PC-3 (cell line): ENCODE results near the gene TRABD2A. TPM values are rescaled to one million over a fixed set of nuclear protein-coding genes. Genes with fewer than 3 reads are reported as not detected.

Experiments used
- ATAC-seq: fragments of 200-7000 bp; cut with Tn5 transposase; 2 replicates; pipeline ENCODE4 v1.9.1; 2020; ENCODE audit warnings: mild to moderate bottlenecking, moderate library complexity
- BruUV-seq: library from RNA; stranded (reverse); fragments of 400-500 nt; replicated peaks from 2 replicates; lab custom pipeline; 2021; lab: Mats Ljungman, UMichigan
- CTCF ChIA-PET: fragments of 300-600 bp; sonication (Branson Sonifier 250); formaldehyde crosslinking; loops from one replicate; lab custom pipeline; 2022; ENCODE audit warnings: antibody characterized with exemption; lab: Charles Lee
- POLR2A ChIA-PET: fragments of 300-600 bp; sonication (Branson Sonifier 250); formaldehyde crosslinking; loops from one replicate; lab custom pipeline; 2022; ENCODE audit warnings: antibody characterized with exemption; ENCODE audit not compliant: unreplicated experiment; lab: Charles Lee
- DNase-seq: peaks from one replicate; pipeline ENCODE4 v3.0.0-alpha.2; 2015
- H2AFZ ChIP-seq: fragments of 300-600 bp; sonication (generic); 2 replicates; pipeline ENCODE4 v1.6.0; 2016; ENCODE audit warnings: antibody characterized with exemption, low read length
- H3F3A ChIP-seq: fragments of 300-600 bp; sonication (generic); one replicate; pipeline ENCODE4 v1.6.0; 2017; ENCODE audit warnings: antibody characterized with exemption, low read length, control low read depth, mild to moderate bottlenecking; ENCODE audit not compliant: unreplicated experiment
- H3K27ac ChIP-seq: fragments of 300-600 bp; sonication (generic); 2 replicates; pipeline ENCODE4 v1.5.1; 2016; ENCODE audit warnings: mild to moderate bottlenecking, low read length
- H3K27me3 ChIP-seq: fragments of 300-600 bp; sonication (generic); 2 replicates; pipeline ENCODE4 v1.6.1; 2016; ENCODE audit warnings: low read length, mixed read lengths
- H3K36me3 ChIP-seq: fragments of 300-600 bp; sonication (generic); 2 replicates; pipeline ENCODE4 v1.6.1; 2016; ENCODE audit warnings: low read depth, mixed run types, low read length, mixed read lengths
- H3K4me1 ChIP-seq: fragments of 300-600 bp; sonication (generic); 2 replicates; pipeline ENCODE4 v1.5.1; 2016; ENCODE audit warnings: low read length; ENCODE audit not compliant: insufficient read depth
- H3K4me2 ChIP-seq: fragments of 300-600 bp; sonication (generic); 2 replicates; pipeline ENCODE4 v1.6.0; 2016; ENCODE audit warnings: low read length
- H3K4me3 ChIP-seq: fragments of 300-600 bp; sonication (generic); 2 replicates; pipeline ENCODE4 v1.5.1; 2016; ENCODE audit warnings: mild to moderate bottlenecking, low read length, mixed read lengths
- H3K79me2 ChIP-seq: fragments of 300-600 bp; sonication (generic); 2 replicates; pipeline ENCODE4 v1.6.1; 2017; ENCODE audit warnings: low read length, mixed read lengths
- H3K9ac ChIP-seq: fragments of 300-600 bp; sonication (generic); 2 replicates; pipeline ENCODE4 v1.6.0; 2016; ENCODE audit warnings: mild to moderate bottlenecking, low read length
- H3K9me2 ChIP-seq: fragments of 300-600 bp; sonication (generic); replicated peaks from 2 replicates; pipeline ENCODE4 v1.6.1; 2016; ENCODE audit warnings: mixed run types, low read length, mixed read lengths
- H3K9me3 ChIP-seq: fragments of 300-600 bp; sonication (generic); 2 replicates; pipeline ENCODE4 v1.6.1; 2016; ENCODE audit warnings: low read length, mixed read lengths
- H4K20me1 ChIP-seq: fragments of 300-600 bp; sonication (generic); 2 replicates; pipeline ENCODE4 v1.6.1; 2016; ENCODE audit warnings: low read length, mixed read lengths
- CTCF ChIP-seq: fragments of 300-600 bp; sonication (generic); conservative IDR thresholded peaks from 2 replicates; pipeline ENCODE4 v1.5.1; 2017; ENCODE audit warnings: antibody characterized with exemption, low read depth, mild to moderate bottlenecking, low read length
- EZH2 ChIP-seq: fragments of 300-600 bp; sonication (generic); IDR thresholded peaks from one replicate; pipeline ENCODE4 v1.6.1; 2017; ENCODE audit warnings: antibody characterized with exemption, mild to moderate bottlenecking, low read length; ENCODE audit not compliant: unreplicated experiment
- EZH2phosphoT487 ChIP-seq: fragments of 300-600 bp; sonication (generic); IDR thresholded peaks from 2 replicates; pipeline ENCODE4 v1.6.1; 2018; ENCODE audit warnings: mild to moderate bottlenecking, antibody characterized with exemption, low read length, borderline replicate concordance
- intact Hi-C: fragments of 100-400 bp; cut with micrococcal nuclease; formaldehyde crosslinking; loops from 2 replicates; pipeline ENCODE4 v1.9.0; 2023
- total RNA-seq: library from RNA; depleted of rRNA; stranded (reverse); fragments of >200 nt; gene quantifications from 2 replicates; pipeline ENCODE4 v1.2.3, GENCODE V29; 2014

TRABD2A gene
- total RNA-seq, 1 experiment from 2014 or later: 2.0 TPM

DNA sequence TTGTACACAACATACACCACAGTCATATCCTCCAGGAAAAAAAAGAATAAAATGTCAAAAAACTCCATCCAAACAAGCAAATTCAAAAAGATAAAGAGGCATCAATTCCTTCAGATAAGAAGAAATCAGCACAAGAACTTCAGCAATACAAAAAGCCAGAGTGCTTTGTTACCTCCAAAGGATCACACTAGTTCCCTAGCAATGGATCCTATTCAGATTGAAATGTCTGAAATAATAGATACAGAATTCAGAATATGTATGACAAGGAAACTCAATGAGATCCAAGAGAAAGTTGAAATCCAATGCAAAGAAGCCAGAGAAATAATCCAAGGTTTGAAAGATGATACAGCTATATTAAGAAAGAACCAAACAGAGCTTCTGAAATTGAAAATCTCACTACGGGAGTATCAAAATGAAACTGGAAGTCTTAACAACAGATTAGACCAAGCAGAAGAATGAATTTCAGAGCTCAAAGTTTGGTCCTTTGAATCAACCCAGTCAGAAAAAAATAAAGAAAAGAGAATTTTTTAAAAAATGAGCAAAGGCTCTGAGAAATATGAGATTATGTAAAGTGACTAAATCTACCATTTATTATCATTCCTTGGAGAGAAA lies 80.6 kb downstream of the TRABD2A start:
- H3K9ac ChIP-seq: no peak overlapping the region
- DNase-seq (no peak), ATAC-seq (no peak)
- no peaks in the 10 kb centered on the region for H4K20me1 ChIP-seq
- H3K9me3 ChIP-seq: no peaks in the 10 kb centered on the region
- no peak overlapping the region for H2AFZ ChIP-seq
- no peaks in the 10 kb centered on the region for H3F3A ChIP-seq
- no peak overlapping the region for H3K4me3 ChIP-seq
- POLR2A ChIA-PET: no interaction called here
- intact Hi-C loops: no loop called here
- CTCF ChIA-PET: no interaction called here
- no peaks in the 10 kb centered on the region for H3K9me2 ChIP-seq
- no TSS peak for BruUV-seq
- peaks cover 9% of the 10 kb centered on the region; the same call in 1 of the 2 replicates for H3K4me1 ChIP-seq
- no peak overlapping the region for H3K4me2 ChIP-seq
- no peaks in the 10 kb centered on the region for H3K79me2 ChIP-seq
- H3K27me3 ChIP-seq: no peaks in the 10 kb centered on the region
- TF ChIP-seq EZH2phosphoT487: no peak
- TF ChIP-seq EZH2: no peak
- TF ChIP-seq CTCF: no peak
- H3K27ac ChIP-seq: no peak overlapping the region
- H3K36me3 ChIP-seq: no peaks in the 10 kb centered on the region

GRCh38 chr2:84799772-84800171 lies 81.1 kb downstream of the TRABD2A start:
- no peak overlapping the region for H3K27ac ChIP-seq
- H3K4me1 ChIP-seq: peaks cover 9% of the 10 kb centered on the region; the same call in 1 of the 2 replicates
- no peaks in the 10 kb centered on the region for H3F3A ChIP-seq
- DNase-seq (no peak), ATAC-seq (no peak)
- H3K79me2 ChIP-seq: no peaks in the 10 kb centered on the region
- no peak overlapping the region for H3K9ac ChIP-seq
- no peak for TF ChIP-seq CTCF
- no peak for TF ChIP-seq EZH2
- no peak for TF ChIP-seq EZH2phosphoT487
- no peaks in the 10 kb centered on the region for H4K20me1 ChIP-seq
- ChIA-PET POLR2A (no interaction called here), CTCF (no interaction called here)
- H3K36me3 ChIP-seq: no peaks in the 10 kb centered on the region
- H3K27me3 ChIP-seq: no peaks in the 10 kb centered on the region
- BruUV-seq: no TSS peak
- no peak overlapping the region for H2AFZ ChIP-seq
- H3K9me2 ChIP-seq: no peaks in the 10 kb centered on the region
- no peaks in the 10 kb centered on the region for H3K9me3 ChIP-seq
- H3K4me3 ChIP-seq: no peak overlapping the region
- no peak overlapping the region for H3K4me2 ChIP-seq
- intact Hi-C loops: no loop called here

- POLR2A ChIA-PET: no interaction called here
Measured at GRCh38 chr2:84797271-84797670, 83.6 kb downstream of the TRABD2A start.

More at GRCh38 chr2:84797271-84797670, 83.6 kb downstream of the TRABD2A start:
- Histone ChIP-seq H3K27ac (no peak overlapping the region), H3K4me1 (peaks cover 24% of the 10 kb centered on the region), H3K9ac (no peak overlapping the region), H3K4me2 (no peak overlapping the region), H3K27me3 (no peaks in the 10 kb centered on the region), H3K9me2 (no peaks in the 10 kb centered on the region), H3K4me3 (no peak overlapping the region), H2AFZ (no peak overlapping the region), H3K36me3 (no peaks in the 10 kb centered on the region), H4K20me1 (no peaks in the 10 kb centered on the region), H3K79me2 (no peaks in the 10 kb centered on the region), H3F3A (no peaks in the 10 kb centered on the region), H3K9me3 (no peaks in the 10 kb centered on the region)
- CTCF ChIA-PET: no interaction called here
- ATAC-seq (no peak), DNase-seq (no peak)
- no TSS peak for BruUV-seq
- no peak for TF ChIP-seq EZH2phosphoT487
- no peak for TF ChIP-seq CTCF
- no peak for TF ChIP-seq EZH2
- intact Hi-C loops: no loop called here
